PFSK-1 (cell line): ENCODE data around the gene WSB1.

Experiments
- POLR2AphosphoS5 ChIP-seq: IDR thresholded peaks from 2 replicates; pipeline ENCODE4 v1.6.1; 2012; ENCODE audit warnings: low read depth, mild to moderate bottlenecking, control low read depth, low read length, moderate library complexity
- REST ChIP-seq, 2 experiments: IDR thresholded peaks; 2 replicates each; pipeline versions ENCODE4 v1.6.1 to v1.8.0; 2011 to 2012; ENCODE audit warnings: low read depth in 2 of 2, low read length in 2 of 2, control low read depth in 1 of 2, inconsistent platforms in 1 of 2, mild to moderate bottlenecking in 1 of 2, moderate library complexity in 1 of 2; ENCODE audit not compliant: insufficient read depth in 1 of 2
- TAF1 ChIP-seq: IDR thresholded peaks from 2 replicates; pipeline ENCODE4 v1.6.1; 2012; ENCODE audit warnings: low read length, control low read depth, borderline replicate concordance; ENCODE audit not compliant: insufficient read depth

GRCh38 chr17:27362503-27362902, 68.6 kb downstream of the WSB1 start:
- no peak for TF ChIP-seq TAF1
- TF ChIP-seq REST (IDR thresholded peaks at IDR 0.05; ENCODE audit: insufficient read depth in 1 of 2, low read depth in 2 of 2, low read length in 2 of 2), result no peak
- TF ChIP-seq POLR2AphosphoS5, result no peak
